GM19023 (cell line): ENCODE measurements around the gene ALDH1B1.

Experiments
- ATAC-seq: cut with Tn5 transposase; IDR thresholded peaks from one replicate; pipeline ENCODE4 v1.9.1; 2021; ENCODE audit warnings: mild to moderate bottlenecking, moderate library complexity; ENCODE audit not compliant: unreplicated experiment

The ALDH1B1 gene

GRCh38 chr9:38437193-38437823 lies 44.8 kb downstream of the ALDH1B1 start:
- no peak for ATAC-seq

GRCh38 chr9:38439291-38439915 lies 46.9 kb downstream of the ALDH1B1 start:
- no peak for ATAC-seq

DNA sequence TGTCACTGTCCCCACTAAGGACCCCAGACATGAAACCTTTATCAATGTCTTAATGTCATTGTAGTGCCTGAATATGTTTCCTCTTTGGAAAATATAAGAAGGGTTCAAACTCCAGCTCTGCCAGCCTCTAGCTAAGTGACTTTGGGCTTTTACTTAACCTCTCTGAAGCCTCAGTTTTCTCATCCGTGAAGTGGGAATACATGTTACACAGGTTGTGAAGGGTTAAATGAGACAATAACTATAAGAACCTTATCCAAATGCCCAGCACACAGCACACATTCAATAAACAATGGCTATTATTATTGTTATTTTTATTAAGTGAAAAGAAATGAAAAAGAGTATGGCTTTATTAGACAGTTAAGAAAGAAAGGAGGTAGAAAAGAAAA lies 47.4 kb downstream of the ALDH1B1 start:
- no peak for ATAC-seq

GRCh38 chr9:38440516-38440915 lies 48.0 kb downstream of the ALDH1B1 start:
- no peak for ATAC-seq

GRCh38 chr9:38441347-38442085 lies 49.0 kb downstream of the ALDH1B1 start:
- ATAC-seq: no peak

- no peak for ATAC-seq
Measured at GRCh38 chr9:38442473-38443096, 50.1 kb downstream of the ALDH1B1 start.

- no peak for ATAC-seq
Measured at GRCh38 chr9:38443181-38443580, 50.7 kb downstream of the ALDH1B1 start.

- ATAC-seq: no peak
Measured at GRCh38 chr9:38443597-38443996, 51.1 kb downstream of the ALDH1B1 start.

- peak; percentile 92 for ATAC-seq
Measured at GRCh38 chr9:38445154-38446043, 52.9 kb downstream of the ALDH1B1 start.

GRCh38 chr9:38447703-38448102 lies 55.2 kb downstream of the ALDH1B1 start:
- no peak for ATAC-seq
